ENCODE data around the gene KIAA1671. TPM values are rescaled to one million over a fixed set of nuclear protein-coding genes. Genes with fewer than 3 reads are reported as not detected.
A peak's percentile ranks its signal among the peaks of the same experiment; 100 is the strongest.

Gene KIAA1671
- total and polyA plus RNA-seq, 9 of the 15 experiments (the other 6 are each of a cell fraction or from before 2014, with no cell fraction given): under 0.01 to 0.11 (median 0.02) TPM; not detected in 5

GRCh38 chr22:25210793-25211192 is 258.3 kb downstream of the KIAA1671 start (continued):
- TF ChIP-seq CHAMP1 (IDR thresholded peaks at IDR 0.05) (no peak), ATF4 (CRISPR knock-in tag; IDR thresholded peaks at IDR 0.05) (no peak)

DNA sequence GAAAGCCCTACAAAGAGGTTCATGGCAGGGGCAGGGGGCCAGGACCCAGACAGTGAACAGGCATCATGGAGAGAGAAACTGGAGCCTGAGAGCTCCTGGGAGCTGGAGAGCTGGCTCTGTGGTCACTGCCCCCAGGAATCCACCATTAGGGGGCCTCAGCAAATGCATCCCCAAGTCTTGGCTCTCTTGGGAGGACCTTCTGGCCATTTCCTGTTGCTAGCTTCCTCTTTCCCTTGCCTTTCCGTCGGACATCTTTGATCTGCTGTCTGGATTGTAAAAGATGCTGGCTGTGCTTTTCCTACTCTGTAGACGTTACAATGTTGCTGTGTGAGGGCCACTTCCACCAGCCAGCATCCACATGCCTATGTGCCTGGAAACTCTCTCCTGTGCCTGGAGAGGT is 259.8 kb downstream of the KIAA1671 start:
- ChIA-PET POLR2A (interaction anchor here (0.5 to 0.6 kb wide), 2 partner anchors 10 to 537 kb away, joined by 3 read pairs; no protein-coding TSS in a partner anchor), CTCF (ENCODE audit: low intra/inter-chr PET ratio) (no interaction called here)
- no peak overlapping the region for H3K27ac ChIP-seq (ENCODE audit: extremely low read depth, low read depth, low read length)
- H3K9me1 ChIP-seq (ENCODE audit: control insufficient read depth, insufficient read depth, low read length): no peaks in the 10 kb centered on the region
- H3K9ac ChIP-seq (ENCODE audit: insufficient read depth in 1 of 2, low read depth in 2 of 2, low read length in 2 of 2): no peak overlapping the region
- H2AFZ ChIP-seq (ENCODE audit: low read depth, low read length): no peak overlapping the region
- H4K20me1 ChIP-seq (replicated peaks; ENCODE audit: control insufficient read depth, insufficient read depth, low read length): no peaks in the 10 kb centered on the region
- H3K9me3 ChIP-seq (replicated peaks; ENCODE audit: control insufficient read depth, insufficient read depth, low read depth, low read length): no peaks in the 10 kb centered on the region
- no peak overlapping the region for H3K4me3 ChIP-seq
- H3K36me3 ChIP-seq (ENCODE audit: control insufficient read depth, insufficient read depth, low read length): no peaks in the 10 kb centered on the region
- WGBS (ENCODE audit: insufficient coverage, low coverage, missing lambda C conversion rate): 14% methylated on average over 2 of the region's 3 CpGs
- ATAC-seq (no peak), DNase-seq (ENCODE audit: extremely low read depth in 1 of 4, low spot score in 3 of 4) (peak in 1 of 4 experiments; percentile 2), FAIRE-seq (no peak)
- no TSS peak for BruUV-seq (replicated peaks)
- in situ Hi-C loops (cut with MboI): loop anchor here (25.0 kb wide), 1 partner anchor 1125 kb away; no protein-coding TSS in a partner anchor
- no peaks in the 10 kb centered on the region; a peak in 1 of 5 replicates for H3K27me3 ChIP-seq (ENCODE audit: control insufficient read depth in 2 of 2, insufficient read depth in 2 of 2, low read length in 2 of 2)
- no peak overlapping the region for H3K4me2 ChIP-seq (ENCODE audit: insufficient read depth, low read length)
- no peaks in the 10 kb centered on the region for H3K79me2 ChIP-seq (ENCODE audit: control insufficient read depth, insufficient read depth, low read length)
- intact Hi-C loops (cut with micrococcal nuclease): no loop called here
- no peaks in the 10 kb centered on the region for H3K4me1 ChIP-seq (replicated peaks in 1 of 2; ENCODE audit: control insufficient read depth in 2 of 2, insufficient read depth in 2 of 2, low read length in 2 of 2)
- TF ChIP-seq CEBPG (CRISPR knock-in tag; IDR thresholded peaks at IDR 0.05) (no peak), CEBPG (tag; conservative IDR thresholded peaks at IDR 0.05 in 1 of 2, IDR thresholded peaks at IDR 0.05 in 1 of 2) (no peak), ZNF140 (CRISPR knock-in tag; IDR thresholded peaks at IDR 0.05) (no peak), MTA2 (IDR thresholded peaks at IDR 0.05; ENCODE audit: low read depth) (no peak), ZBTB5 (IDR thresholded peaks at IDR 0.05) (no peak), KAT7 (CRISPR knock-in tag; IDR thresholded peaks at IDR 0.05; ENCODE audit: borderline replicate concordance) (no peak), HMG20A (CRISPR knock-in tag; conservative IDR thresholded peaks at IDR 0.05) (no peak), CEBPB (tag; IDR thresholded peaks at IDR 0.05) (no peak)
- TF ChIP-seq, protein P1, sequence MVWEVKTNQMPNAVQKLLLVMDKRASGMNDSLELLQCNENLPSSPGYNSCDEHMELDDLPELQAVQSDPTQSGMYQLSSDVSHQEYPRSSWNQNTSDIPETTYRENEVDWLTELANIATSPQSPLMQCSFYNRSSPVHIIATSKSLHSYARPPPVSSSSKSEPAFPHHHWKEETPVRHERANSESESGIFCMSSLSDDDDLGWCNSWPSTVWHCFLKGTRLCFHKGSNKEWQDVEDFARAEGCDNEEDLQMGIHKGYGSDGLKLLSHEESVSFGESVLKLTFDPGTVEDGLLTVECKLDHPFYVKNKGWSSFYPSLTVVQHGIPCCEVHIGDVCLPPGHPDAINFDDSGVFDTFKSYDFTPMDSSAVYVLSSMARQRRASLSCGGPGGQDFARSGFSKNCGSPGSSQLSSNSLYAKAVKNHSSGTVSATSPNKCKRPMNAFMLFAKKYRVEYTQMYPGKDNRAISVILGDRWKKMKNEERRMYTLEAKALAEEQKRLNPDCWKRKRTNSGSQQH (CRISPR knock-in tag; IDR thresholded peaks at IDR 0.05): no peak
